Fibroblast of villous mesenchyme (primary cell): ENCODE data around the gene BPHL. TPM values are rescaled to one million over a fixed set of nuclear protein-coding genes. Genes with fewer than 3 reads are reported as not detected.
"Not testable (repeated sequence)": the region's sequence is repeated elsewhere in the genome, so short reads cannot be mapped to it uniquely, and the experiment has no call there.

Source experiments
- DNase-seq: peaks from one replicate; pipeline ENCODE4 v3.0.0-alpha.2; 2010; ENCODE audit warnings: low read depth
- H3K4me3 ChIP-seq: 2 replicates; pipeline ENCODE4 v1.5.1; 2011; ENCODE audit warnings: low read depth, mild to moderate bottlenecking, low read length
- CTCF ChIP-seq: IDR thresholded peaks from 2 replicates; pipeline ENCODE4 v1.5.1; 2012; ENCODE audit warnings: low read depth, mild to moderate bottlenecking, low read length; ENCODE audit not compliant: insufficient read depth
- total RNA-seq: library from RNA; depleted of rRNA; stranded (reverse); fragments of >200 nt; gene quantifications from 2 replicates; pipeline ENCODE4 v1.2.3, GENCODE V29; 2012

The BPHL gene
- total RNA-seq, 1 donor: 17.3 TPM

GRCh38 chr6:3181105-3181504 is 62.6 kb downstream of the BPHL start:
- no peak for TF ChIP-seq CTCF
- no peak for DNase-seq
- no peak overlapping the region for H3K4me3 ChIP-seq

- no peak for TF ChIP-seq CTCF
- no peak for DNase-seq
- no peak overlapping the region for H3K4me3 ChIP-seq
Observed at GRCh38 chr6:3183066-3183465, 64.6 kb downstream of the BPHL start.

GRCh38 chr6:3186974-3187382 is 68.5 kb downstream of the BPHL start:
- TF ChIP-seq CTCF: no peak
- no peak overlapping the region for H3K4me3 ChIP-seq
- no peak for DNase-seq

GRCh38 chr6:3188262-3188661 is 69.8 kb downstream of the BPHL start:
- DNase-seq: no peak
- TF ChIP-seq CTCF: no peak

GRCh38 chr6:3189192-3189591 is 70.7 kb downstream of the BPHL start:
- not testable (repeated sequence) for DNase-seq, H3K4me3 ChIP-seq

More at GRCh38 chr6:3188262-3188661, 69.8 kb downstream of the BPHL start:
- no peak overlapping the region for H3K4me3 ChIP-seq

- TF ChIP-seq CTCF: no peak
- no peak overlapping the region for H3K4me3 ChIP-seq
- no peak for DNase-seq
Observed at GRCh38 chr6:3190056-3190455, 71.5 kb downstream of the BPHL start.

GRCh38 chr6:3190779-3191178 is 72.3 kb downstream of the BPHL start:
- H3K4me3 ChIP-seq: no peak overlapping the region
- no peak for TF ChIP-seq CTCF
- DNase-seq: no peak
